Purkinje cell (primary cell): ENCODE measurements around the gene RPS23. TPM values are rescaled to one million over a fixed set of nuclear protein-coding genes. Genes with fewer than 3 reads are reported as not detected.

Source experiments
- polyA plus RNA-seq: library from polyadenylated mRNA; unstranded; fragments of >200 nt; fragmentation: Nextera tagmentation; gene quantifications from 2 replicates; pipeline ENCODE4 v1.2.1, GENCODE V29; 2014

RPS23 gene
- polyA plus RNA-seq: 1,002 and 1,221 TPM in 2 replicates

DNA sequence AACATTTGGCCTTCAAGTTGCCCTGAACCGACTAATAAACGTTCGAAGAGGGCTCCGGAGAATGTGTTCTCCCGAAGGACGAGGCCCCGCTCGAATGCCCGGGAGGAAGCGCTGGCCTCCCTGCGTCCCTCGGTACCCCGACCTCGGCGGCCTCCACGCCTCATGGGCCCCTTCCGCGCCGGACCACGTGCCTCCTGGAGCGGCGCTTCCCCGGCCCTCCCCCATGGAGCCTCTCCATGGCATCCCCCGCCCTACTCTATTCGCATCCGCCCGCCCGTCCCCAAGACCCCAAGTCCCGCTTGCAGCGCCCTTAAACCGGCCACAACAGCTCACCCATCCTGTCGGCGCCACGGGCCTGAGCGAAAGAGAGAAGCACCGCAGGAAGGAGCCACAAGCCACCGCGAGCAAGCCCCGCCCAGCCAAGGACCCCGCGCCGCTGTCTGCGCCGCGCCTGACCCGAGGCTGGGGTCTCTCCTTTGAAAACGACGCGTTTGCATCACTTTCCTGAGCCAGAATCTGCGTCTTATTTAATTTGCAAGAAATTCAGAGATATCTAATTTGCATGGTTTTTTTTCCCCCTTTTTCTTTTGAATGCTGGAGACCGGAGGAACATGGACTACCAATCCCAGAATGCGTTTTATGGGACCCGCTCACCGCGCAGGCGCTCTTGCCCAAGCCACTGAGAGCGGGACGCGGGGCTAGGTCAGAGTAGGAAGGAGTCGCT is at the start of gene RPS23:
Gene RPS23 (minus strand): TSS at position 368 of the 724 bp plus-strand sequence. CDS start 31 bp downstream, at position 337.

